Sigmoid colon (tissue), 4 donors: ENCODE measurements around the gene TEX28.
"Not testable (repeated sequence)": the region's sequence is repeated elsewhere in the genome, so short reads cannot be mapped to it uniquely, and the experiment has no call there.

ENCODE experiments used
- CTCF ChIP-seq, 4 experiments: fragments of 450-650 bp in 3 of 4; fragments of 200-600 bp in 1 of 4; IDR thresholded peaks; one replicate each; pipeline ENCODE4 v1.5.1; 2016 to 2019; ENCODE audit warnings: antibody characterized with exemption in 4 of 4, mild to moderate bottlenecking in 3 of 4, moderate library complexity in 2 of 4
- EP300 ChIP-seq, 4 donors: sonication (generic); formaldehyde crosslinking; IDR thresholded peaks; one replicate each; pipeline ENCODE4 v1.6.1; 2017; ENCODE audit warnings: antibody characterized with exemption in 4 of 4
- POLR2A ChIP-seq, 2 donors: fragments of 450-650 bp; IDR thresholded peaks; one replicate each; pipeline ENCODE4 v1.6.1; 2016; ENCODE audit warnings: antibody characterized with exemption in 2 of 2, mild to moderate bottlenecking in 2 of 2, moderate library complexity in 2 of 2

DNA sequence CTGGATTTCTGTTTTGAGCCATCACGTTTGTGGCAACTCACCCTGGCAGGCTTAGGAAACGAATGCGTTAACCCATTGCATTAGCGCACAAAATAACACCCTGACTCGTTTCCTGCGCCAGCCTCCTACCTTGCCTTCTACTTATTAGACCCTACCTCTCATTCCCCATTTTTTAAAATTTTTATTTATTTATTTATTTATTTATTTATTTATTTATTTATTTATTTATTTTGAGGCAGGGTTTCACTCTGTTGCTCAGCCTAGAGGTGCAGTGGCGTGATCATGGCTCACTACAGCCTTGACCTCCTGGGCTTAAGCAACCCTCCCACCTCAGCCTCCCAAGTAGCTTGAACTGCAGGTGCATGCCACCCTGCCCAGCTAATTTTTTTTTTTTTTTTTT lies 8.1 kb upstream of the TEX28 start:
- TF ChIP-seq CTCF, EP300, POLR2A (IDR thresholded peaks at IDR 0.05): not testable (repeated sequence)
